SK-N-SH (cell line): ENCODE results near the gene SAMD7. TPM values are rescaled to one million over a fixed set of nuclear protein-coding genes. Genes with fewer than 3 reads are reported as not detected.

ENCODE experiments used
- CTCF ChIA-PET: fragments of 300-600, 350-600 bp; formaldehyde crosslinking; extraction: SDS; loops from one replicate; lab custom pipeline; 2021; lab: Yijun Ruan, JAX
- POLR2A ChIA-PET: fragments of 350-600 bp; sonication (Branson Sonifier 250); formaldehyde crosslinking; extraction: SDS; loops from one replicate; lab custom pipeline; 2020; ENCODE audit warnings: antibody characterized with exemption, inconsistent platforms; lab: Yijun Ruan, JAX
- DNase-seq: peaks from one replicate; pipeline ENCODE4 v3.0.0; 2012
- H2AFZ ChIP-seq: fragments of 200-600 bp; sonication (generic); 2 replicates; pipeline ENCODE4 v1.8.1; 2016; ENCODE audit warnings: antibody characterized with exemption, mild to moderate bottlenecking, low read depth
- H3F3A ChIP-seq: fragments of 200-600 bp; sonication (generic); replicated peaks from 2 replicates; pipeline ENCODE3; 2016; ENCODE audit warnings: antibody characterized with exemption, mild to moderate bottlenecking; ENCODE audit not compliant: insufficient read depth
- H3K27ac ChIP-seq, 2 experiments: fragments of 200-500 bp in 1 of 2; fragments of 200-600 bp in 1 of 2; sonication (Bioruptor generic) in 1 of 2; sonication (generic), shearing (Covaris generic) in 1 of 2; 2 replicates each; pipeline versions ENCODE4 v1.5.1 to v1.6.1; 2014 to 2016; ENCODE audit warnings: low read depth in 2 of 2, inconsistent platforms in 1 of 2, low read length in 1 of 2, mild to moderate bottlenecking in 1 of 2, mixed read lengths in 1 of 2
- H3K27me3 ChIP-seq: fragments of 200-600 bp; sonication (generic), shearing (Covaris generic); 2 replicates; pipeline ENCODE4 v1.6.1; 2016; ENCODE audit warnings: mixed run types; ENCODE audit not compliant: insufficient read depth
- H3K36me3 ChIP-seq, 2 experiments: fragments of 200-500 bp in 1 of 2; fragments of 200-600 bp in 1 of 2; sonication (Bioruptor generic) in 1 of 2; sonication (generic) in 1 of 2; replicated peaks in 1 of 2; 2 replicates each; pipeline versions ENCODE3 to v1.5.1; 2014 to 2016; ENCODE audit warnings: low read length in 1 of 2, mild to moderate bottlenecking in 1 of 2; ENCODE audit not compliant: insufficient read depth in 2 of 2, control insufficient read depth in 1 of 2
- H3K4me1 ChIP-seq, 2 experiments: fragments of 200-500 bp in 1 of 2; fragments of 200-600 bp in 1 of 2; sonication (Bioruptor generic) in 1 of 2; sonication (generic), shearing (Covaris generic) in 1 of 2; 2 replicates each; pipeline versions ENCODE4 v1.5.1 to v1.6.1; 2014 to 2016; ENCODE audit warnings: low read depth in 1 of 2, low read length in 1 of 2, mixed run types in 1 of 2; ENCODE audit not compliant: insufficient read depth in 2 of 2, control insufficient read depth in 1 of 2
- H3K4me2 ChIP-seq: fragments of 200-600 bp; sonication (generic), shearing (Covaris generic); 2 replicates; pipeline ENCODE4 v1.6.1; 2017; ENCODE audit warnings: mixed run types
- H3K4me3 ChIP-seq, 2 experiments: fragments of 200-500 bp in 1 of 2; fragments of 200-600 bp in 1 of 2; sonication (Bioruptor generic) in 1 of 2; sonication (generic), shearing (Covaris generic) in 1 of 2; 2 replicates each; pipeline versions ENCODE4 v1.5.1 to v1.8.1; 2014 to 2016; ENCODE audit warnings: low read depth in 2 of 2, inconsistent platforms in 1 of 2, low read length in 1 of 2, mild to moderate bottlenecking in 1 of 2, mixed read lengths in 1 of 2, moderate library complexity in 1 of 2
- H3K79me2 ChIP-seq: fragments of 200-600 bp; sonication (generic); 2 replicates; pipeline ENCODE4 v1.8.1; 2017; ENCODE audit warnings: mild to moderate bottlenecking; ENCODE audit not compliant: insufficient read depth
- H3K9ac ChIP-seq: fragments of 200-600 bp; sonication (generic); 2 replicates; pipeline ENCODE4 v1.6.1; 2017; ENCODE audit warnings: mixed run types
- H3K9me2 ChIP-seq: fragments of 200-600 bp; sonication (generic); 2 replicates; pipeline ENCODE4 v1.6.1; 2017; ENCODE audit warnings: mixed run types
- H3K9me3 ChIP-seq: fragments of 200-600 bp; sonication (generic); 2 replicates; pipeline ENCODE4 v1.6.1; 2017; ENCODE audit warnings: mixed run types, mild to moderate bottlenecking, moderate library complexity
- H4K20me1 ChIP-seq: fragments of 200-600 bp; sonication (generic); 2 replicates; pipeline ENCODE4 v1.6.1; 2017; ENCODE audit warnings: mild to moderate bottlenecking, mixed run types; ENCODE audit not compliant: insufficient read depth
- CHD2 ChIP-seq: fragments of 150-350 bp; IDR thresholded peaks from 2 replicates; pipeline ENCODE4 v1.6.1; 2018; ENCODE audit warnings: low read length; ENCODE audit not compliant: partially characterized antibody
- ELF1 ChIP-seq: IDR thresholded peaks from 2 replicates; pipeline ENCODE4 v1.4.0; 2012
- FOSL2 ChIP-seq: IDR thresholded peaks from 2 replicates; pipeline ENCODE4 v1.4.0; 2012; ENCODE audit warnings: low read depth, mild to moderate bottlenecking, moderate library complexity, borderline replicate concordance
- MXI1 ChIP-seq: IDR thresholded peaks from 2 replicates; pipeline ENCODE4 v1.6.1; 2012; ENCODE audit warnings: mild to moderate bottlenecking, low read depth, low read length, improper control_type of control experiment
- RXRA ChIP-seq: IDR thresholded peaks from 2 replicates; pipeline ENCODE4 v1.4.0; 2012; ENCODE audit warnings: low read depth, mild to moderate bottlenecking, borderline replicate concordance
- TCF12 ChIP-seq: IDR thresholded peaks from 2 replicates; pipeline ENCODE4 v1.4.0; 2012
- WGBS: methylation state at CpG from one replicate; pipeline ENCODE4 v1.1.6; 2017; ENCODE audit warnings: low lambda C conversion rate; 5-methylcytosine and 5-hydroxymethylcytosine counted together
- polyA plus RNA-seq, 3 experiments: library from polyadenylated mRNA; depleted of rRNA; stranded (reverse); fragments of >200 nt; gene quantifications; 2 replicates each; pipeline ENCODE4 v1.2.3, GENCODE V29; 2012
- TF ChIP-seq, protein P1 (sequence below): IDR thresholded peaks from 2 replicates; pipeline ENCODE4 v1.4.0; 2012; ENCODE audit warnings: low read depth, borderline replicate concordance
- TF ChIP-seq, protein P2 (sequence below): fragments of 200-600 bp; sonication (generic); IDR thresholded peaks from 2 replicates; pipeline ENCODE4 v1.6.1; 2017; ENCODE audit warnings: antibody characterized with exemption, mild to moderate bottlenecking, moderate library complexity

SAMD7 gene
- polyA plus RNA-seq, 1 of the 3 experiments (the other 2 are of a cell fraction) = not detected

DNA sequence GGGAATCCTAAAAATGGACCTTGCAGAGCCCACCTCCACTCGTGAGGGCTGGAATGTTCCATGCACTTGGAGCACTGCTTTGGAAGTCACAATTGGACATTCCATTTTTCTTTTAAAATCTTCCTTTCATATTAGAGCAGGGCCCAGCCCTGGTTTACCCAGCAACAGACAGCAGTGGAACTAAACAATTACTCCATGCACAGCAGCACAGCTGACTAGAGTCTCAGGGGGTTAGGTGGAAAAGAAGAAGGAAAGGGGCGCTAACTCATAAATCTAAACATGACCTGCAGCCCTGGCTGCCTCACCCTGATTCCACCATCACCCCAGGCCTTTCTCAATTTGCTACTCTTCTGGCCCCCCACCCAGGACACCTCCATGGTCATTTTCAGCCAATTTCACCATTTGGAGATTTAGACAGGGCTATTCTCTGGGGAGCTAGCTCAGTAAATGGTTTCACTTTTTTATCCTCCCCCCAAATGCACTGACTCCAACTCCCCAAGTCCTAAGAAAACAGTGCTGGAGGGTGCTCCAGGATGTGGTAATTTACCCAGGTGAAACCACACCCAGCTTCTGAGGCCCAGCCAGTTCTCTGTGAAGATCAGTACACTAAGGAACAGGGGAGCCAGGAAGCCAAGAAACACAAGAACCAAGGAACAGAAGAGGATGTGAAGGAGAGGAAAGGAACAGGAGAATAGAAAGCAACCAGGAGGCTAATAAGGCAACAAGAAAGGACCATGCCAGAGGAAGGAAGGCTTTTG is 40.1 kb upstream of the SAMD7 start:
- ChIA-PET CTCF (interaction anchor here (1.6 kb wide), 1 partner anchor 9 kb away, joined by 6 read pairs; no protein-coding TSS in a partner anchor), POLR2A (no interaction called here)
- H2AFZ ChIP-seq = no peak overlapping the region
- TF ChIP-seq, protein P1, sequence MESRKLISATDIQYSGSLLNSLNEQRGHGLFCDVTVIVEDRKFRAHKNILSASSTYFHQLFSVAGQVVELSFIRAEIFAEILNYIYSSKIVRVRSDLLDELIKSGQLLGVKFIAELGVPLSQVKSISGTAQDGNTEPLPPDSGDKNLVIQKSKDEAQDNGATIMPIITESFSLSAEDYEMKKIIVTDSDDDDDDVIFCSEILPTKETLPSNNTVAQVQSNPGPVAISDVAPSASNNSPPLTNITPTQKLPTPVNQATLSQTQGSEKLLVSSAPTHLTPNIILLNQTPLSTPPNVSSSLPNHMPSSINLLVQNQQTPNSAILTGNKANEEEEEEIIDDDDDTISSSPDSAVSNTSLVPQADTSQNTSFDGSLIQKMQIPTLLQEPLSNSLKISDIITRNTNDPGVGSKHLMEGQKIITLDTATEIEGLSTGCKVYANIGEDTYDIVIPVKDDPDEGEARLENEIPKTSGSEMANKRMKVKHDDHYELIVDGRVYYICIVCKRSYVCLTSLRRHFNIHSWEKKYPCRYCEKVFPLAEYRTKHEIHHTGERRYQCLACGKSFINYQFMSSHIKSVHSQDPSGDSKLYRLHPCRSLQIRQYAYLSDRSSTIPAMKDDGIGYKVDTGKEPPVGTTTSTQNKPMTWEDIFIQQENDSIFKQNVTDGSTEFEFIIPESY = no peak
- no peaks in the 10 kb centered on the region; the same call in 1 of the 2 replicates for H3K27me3 ChIP-seq
- H3K9ac ChIP-seq = no peak overlapping the region
- H3K27ac ChIP-seq = no peak overlapping the region
- no peak for DNase-seq
- H3K4me1 ChIP-seq = no peaks in the 10 kb centered on the region
- H3K36me3 ChIP-seq = no peaks in the 10 kb centered on the region
- 41% methylated on average over 2 of the region's 2 CpGs for WGBS
- H3K79me2 ChIP-seq = no peaks in the 10 kb centered on the region
- no peaks in the 10 kb centered on the region for H3F3A ChIP-seq
- H3K4me3 ChIP-seq = no peak overlapping the region
- H3K9me3 ChIP-seq = no peaks in the 10 kb centered on the region
- no peaks in the 10 kb centered on the region for H4K20me1 ChIP-seq
- H3K4me2 ChIP-seq = no peak overlapping the region
- H3K9me2 ChIP-seq = no peaks in the 10 kb centered on the region

DNA sequence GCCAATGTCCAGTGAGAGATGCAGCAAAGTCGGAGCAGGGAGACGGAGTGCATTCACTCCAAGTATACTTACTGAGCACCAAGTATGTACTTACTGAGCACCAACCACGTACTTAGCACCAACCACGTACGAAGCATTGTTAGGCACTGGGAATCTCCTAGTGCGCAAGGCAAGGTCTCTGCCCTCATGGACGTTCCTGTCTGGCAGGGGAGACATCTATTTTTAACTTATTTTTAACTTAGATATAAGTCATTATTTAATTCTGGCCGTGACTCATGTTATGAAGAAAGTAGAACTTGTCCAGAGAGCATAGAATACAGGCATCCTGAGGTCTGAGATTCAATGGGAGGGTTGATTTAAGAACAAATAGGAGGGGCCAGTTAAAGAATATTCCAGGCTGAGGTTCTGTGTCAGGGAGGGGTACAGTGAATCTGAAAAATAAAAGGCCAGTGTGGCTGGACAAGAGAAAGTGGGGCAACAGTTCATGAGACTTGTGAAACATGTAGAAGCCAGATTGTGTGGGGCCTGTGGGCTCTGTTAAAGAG is 32.3 kb upstream of the SAMD7 start:
- no peaks in the 10 kb centered on the region for H3F3A ChIP-seq
- no peak for DNase-seq
- H3K9me2 ChIP-seq = no peaks in the 10 kb centered on the region
- no peak overlapping the region for H3K4me3 ChIP-seq
- peaks cover 0 to 10% of the 10 kb centered on the region in 2 experiments; a peak in 1 of 4 replicates for H3K4me1 ChIP-seq
- H2AFZ ChIP-seq = no peak overlapping the region
- WGBS = 59% methylated on average over 8 of the region's 8 CpGs
- CTCF ChIA-PET = no interaction called here
- TF ChIP-seq RXRA = no peak
- no peak for TF ChIP-seq ELF1
- no peak for TF ChIP-seq TCF12
- no peak for TF ChIP-seq FOSL2
- no peak for TF ChIP-seq MXI1
- no peak for TF ChIP-seq CHD2
- TF ChIP-seq, protein P2, sequence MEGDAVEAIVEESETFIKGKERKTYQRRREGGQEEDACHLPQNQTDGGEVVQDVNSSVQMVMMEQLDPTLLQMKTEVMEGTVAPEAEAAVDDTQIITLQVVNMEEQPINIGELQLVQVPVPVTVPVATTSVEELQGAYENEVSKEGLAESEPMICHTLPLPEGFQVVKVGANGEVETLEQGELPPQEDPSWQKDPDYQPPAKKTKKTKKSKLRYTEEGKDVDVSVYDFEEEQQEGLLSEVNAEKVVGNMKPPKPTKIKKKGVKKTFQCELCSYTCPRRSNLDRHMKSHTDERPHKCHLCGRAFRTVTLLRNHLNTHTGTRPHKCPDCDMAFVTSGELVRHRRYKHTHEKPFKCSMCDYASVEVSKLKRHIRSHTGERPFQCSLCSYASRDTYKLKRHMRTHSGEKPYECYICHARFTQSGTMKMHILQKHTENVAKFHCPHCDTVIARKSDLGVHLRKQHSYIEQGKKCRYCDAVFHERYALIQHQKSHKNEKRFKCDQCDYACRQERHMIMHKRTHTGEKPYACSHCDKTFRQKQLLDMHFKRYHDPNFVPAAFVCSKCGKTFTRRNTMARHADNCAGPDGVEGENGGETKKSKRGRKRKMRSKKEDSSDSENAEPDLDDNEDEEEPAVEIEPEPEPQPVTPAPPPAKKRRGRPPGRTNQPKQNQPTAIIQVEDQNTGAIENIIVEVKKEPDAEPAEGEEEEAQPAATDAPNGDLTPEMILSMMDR = no peak
- no peaks in the 10 kb centered on the region for H3K36me3 ChIP-seq
- H3K27ac ChIP-seq = no peak overlapping the region
- POLR2A ChIA-PET = no interaction called here
- H4K20me1 ChIP-seq = no peaks in the 10 kb centered on the region
- no peak overlapping the region for H3K4me2 ChIP-seq
- H3K27me3 ChIP-seq = no peaks in the 10 kb centered on the region; the same call in 1 of the 2 replicates
- no peaks in the 10 kb centered on the region for H3K79me2 ChIP-seq
- no peak overlapping the region for H3K9ac ChIP-seq
- no peaks in the 10 kb centered on the region for H3K9me3 ChIP-seq
